Activated CD8-positive, alpha-beta memory T cell treated with anti-CD3 and anti-CD28 coated beads, Interleukin-2, amount 50 U/mL, for 1 hour (primary cell): ENCODE results near the gene PIGS.

Source experiments
- DNase-seq: peaks from one replicate; pipeline ENCODE4 v3.0.0-alpha.2; 2020; ENCODE audit errors: extremely low read depth

The PIGS gene

DNA sequence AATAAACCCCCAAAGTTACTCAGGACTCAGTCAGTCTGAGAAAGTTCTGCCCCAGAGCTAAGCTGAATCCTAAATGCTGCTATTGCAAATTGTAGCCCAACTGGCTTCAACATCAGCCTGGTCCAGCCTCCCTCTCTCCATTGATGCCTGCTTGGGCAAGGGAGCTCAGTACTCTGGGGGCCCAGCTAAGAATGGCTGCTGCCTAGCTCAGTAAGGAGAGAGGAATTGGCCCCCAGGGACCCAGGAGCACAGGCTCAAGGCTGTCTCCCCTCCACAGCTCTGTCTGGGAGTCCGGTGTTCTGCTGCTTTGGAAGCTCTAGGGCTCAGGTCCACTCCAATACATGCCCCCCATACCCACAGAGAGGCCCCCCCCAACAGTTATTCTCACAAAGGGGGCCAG, 20.5 kb downstream of the PIGS start:
- no peak for DNase-seq

DNA sequence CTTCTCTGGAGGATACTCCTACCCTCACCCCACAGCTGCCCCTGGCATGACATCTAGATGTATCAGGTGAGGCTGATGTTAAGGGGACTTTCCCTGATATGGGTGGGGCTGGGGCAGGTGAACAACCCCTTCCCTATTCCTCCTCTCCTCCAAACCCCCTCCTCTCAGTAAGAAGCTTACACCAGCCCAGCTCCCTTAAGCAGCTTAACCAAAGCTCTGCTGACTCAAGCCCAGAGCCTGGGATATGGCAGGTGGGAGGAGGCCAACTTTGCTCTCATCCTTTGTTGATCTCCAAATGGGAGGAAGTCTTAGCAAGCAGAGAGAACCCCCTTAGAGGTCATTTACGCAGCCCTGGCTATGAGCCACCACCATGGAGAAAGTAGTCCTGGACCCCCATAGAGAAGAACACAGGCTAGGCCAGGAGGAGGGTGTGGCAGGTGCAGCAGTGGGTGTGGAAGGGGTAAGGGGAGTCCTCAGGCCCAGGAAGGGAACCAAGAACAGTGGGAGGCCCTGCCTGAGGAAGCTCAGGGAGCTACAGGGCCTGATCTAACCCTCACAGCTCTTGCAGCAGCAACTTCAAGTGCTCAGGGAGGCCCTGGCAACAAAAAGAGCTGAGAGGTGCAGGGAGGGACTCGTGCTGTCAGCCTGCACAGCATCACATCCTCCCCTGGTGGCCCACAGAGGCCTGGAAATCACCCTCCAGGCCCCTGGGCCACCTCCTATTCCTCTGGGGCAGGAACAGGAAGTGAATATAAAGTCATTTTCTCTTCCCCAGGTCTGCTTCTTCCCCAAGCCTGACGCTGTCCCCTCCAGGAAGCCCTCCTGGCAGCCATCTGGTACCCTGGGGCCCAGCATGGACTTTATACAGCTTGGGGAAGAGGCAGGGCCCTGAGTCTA, 21.8 kb downstream of the PIGS start:
- DNase-seq = no peak

DNA sequence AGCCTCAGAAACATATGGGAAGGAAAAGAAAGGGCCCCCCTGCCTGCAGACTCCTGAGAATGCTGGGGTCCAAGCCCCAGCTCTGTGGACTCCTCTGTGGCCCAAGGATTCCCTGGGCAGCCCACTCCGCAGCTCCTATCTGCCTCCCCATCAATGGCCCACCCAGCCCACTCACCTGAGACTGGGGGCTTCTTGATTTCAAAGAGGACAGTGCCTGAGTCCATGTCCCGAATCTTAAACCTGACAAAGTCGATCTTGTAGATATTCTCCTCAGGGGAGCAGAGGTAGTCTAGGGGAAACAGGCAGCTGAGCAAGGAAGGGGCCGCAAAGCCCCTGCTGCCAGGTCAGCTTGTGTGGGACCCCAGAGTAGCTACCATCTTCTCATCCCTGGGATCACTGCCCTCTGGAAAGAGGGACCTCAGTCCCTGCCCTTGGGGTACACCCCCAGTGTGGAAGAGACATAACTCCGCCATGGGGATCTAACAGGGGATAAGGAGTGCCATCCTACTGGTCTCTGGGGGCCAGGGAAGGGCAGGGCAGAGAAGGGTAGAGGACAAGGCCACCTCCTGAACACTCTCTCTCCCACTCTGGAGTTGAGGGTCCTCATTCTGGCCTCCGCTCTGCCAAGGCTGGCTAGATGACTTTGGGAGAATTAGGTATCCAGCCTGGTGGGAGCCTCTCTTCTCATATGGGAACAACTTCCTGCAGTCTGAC, 22.8 kb downstream of the PIGS start:
- no peak for DNase-seq

DNA sequence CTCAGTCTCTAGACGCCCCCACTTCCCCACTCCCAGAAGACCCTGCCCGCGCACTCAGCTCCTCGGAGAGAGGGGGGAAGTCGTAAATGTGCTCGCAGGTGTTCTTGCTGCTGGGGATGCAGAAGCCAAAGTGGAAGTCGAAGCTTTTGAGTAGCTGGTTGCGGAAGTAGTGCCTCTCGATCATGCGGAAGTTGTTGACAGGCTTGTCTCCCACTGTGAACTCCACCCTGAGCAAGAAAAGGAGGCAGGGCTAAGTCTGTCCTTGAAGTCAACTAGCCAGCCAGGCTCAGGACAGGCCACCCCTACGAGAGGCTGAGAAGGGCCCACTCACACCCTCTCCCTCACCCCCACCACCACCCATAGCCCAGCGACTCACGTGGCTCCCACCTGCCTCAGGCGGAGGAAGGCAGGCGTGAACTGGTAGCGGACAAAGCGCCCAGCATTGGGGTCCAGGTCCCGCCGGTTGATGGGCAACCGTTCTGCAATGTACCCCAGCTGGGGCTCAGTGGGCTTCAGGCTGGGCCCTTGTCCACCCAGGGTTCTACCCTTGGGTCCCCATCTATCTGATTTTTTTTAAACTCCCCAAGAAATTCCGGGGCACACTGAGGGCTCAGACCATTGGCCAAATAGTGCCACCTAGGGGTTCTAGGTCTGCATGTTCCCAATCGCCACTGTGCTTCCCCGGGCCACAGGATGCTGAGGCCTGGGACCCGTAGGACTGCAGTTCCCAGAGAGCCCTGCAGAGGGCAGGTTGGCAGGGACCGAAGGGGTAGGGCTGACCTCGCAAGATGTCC, 23.5 kb downstream of the PIGS start:
- DNase-seq = no peak

DNA sequence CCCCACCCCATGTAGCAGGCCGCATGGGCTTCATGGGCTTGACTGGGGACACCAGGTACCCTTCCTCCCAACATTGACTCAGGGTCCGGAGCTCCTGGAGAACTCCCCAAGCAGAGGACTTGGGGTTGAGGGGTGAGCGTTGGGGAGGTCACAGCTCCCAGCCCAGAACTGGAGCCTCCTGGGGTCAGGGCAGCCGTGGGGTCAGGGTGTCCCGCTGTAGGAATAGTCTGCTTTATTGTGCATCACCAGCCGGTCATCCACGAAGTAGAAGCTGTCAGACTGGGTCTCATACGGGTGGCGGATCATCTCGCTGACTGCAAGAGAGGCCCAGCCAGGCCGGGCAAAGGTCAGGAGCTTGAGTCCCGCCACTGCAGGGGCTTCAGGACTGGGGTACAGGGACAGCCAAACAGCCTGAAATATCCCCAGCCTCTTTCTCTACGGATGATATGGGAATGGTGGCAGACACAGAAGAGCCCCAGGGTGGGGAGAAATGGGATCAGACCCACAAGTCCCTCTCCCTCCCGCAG, 24.2 kb downstream of the PIGS start:
- DNase-seq = no peak

DNA sequence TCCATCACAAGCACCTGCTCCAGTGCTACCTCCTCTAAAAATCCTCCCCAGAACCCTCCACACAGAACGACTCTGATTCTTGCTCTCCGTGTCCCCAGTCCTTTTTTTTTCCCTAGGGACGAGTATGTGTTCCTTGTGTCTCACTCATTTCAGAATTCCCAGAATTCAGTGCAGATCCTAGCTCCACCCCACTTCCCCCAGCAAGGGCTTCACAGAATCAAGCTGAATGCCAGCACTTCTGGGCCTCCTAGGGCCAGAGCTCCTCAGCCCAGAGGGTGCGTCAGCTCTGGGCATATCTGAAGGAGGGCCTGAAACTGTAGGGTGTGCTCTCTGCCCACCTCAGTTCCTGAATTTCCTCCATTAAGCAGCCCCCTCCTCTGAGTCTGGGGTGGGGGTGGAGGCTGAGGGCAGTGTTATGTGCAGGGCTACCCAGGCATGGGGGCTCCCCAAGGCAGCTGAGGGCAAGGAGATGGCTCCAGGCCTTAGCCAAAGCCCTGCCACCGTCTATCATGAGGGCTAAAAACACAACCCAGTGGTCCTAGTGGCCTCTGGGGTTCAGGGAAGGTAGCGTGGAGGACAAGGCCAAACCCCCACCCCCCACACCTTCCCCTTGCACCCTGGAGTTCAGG, 25.4 kb downstream of the PIGS start:
- DNase-seq = no peak

DNA sequence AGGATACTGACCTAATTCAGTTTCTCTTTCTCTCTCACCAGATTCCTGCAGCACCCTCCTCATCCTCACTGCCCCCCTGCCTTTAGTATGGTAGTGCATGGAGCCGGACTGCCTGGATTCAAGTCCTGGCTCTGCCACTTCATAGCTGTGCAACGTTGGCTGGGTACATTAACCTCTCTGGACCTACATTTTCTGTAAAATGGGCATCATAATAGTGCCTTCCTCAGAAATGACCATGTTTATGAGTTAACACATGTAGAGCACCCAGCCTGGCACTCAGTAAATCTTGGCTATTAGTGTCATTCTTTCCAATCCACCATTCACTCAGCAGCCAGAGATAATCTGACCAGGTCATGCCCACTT, 26.2 kb downstream of the PIGS start:
- DNase-seq = no peak

DNA sequence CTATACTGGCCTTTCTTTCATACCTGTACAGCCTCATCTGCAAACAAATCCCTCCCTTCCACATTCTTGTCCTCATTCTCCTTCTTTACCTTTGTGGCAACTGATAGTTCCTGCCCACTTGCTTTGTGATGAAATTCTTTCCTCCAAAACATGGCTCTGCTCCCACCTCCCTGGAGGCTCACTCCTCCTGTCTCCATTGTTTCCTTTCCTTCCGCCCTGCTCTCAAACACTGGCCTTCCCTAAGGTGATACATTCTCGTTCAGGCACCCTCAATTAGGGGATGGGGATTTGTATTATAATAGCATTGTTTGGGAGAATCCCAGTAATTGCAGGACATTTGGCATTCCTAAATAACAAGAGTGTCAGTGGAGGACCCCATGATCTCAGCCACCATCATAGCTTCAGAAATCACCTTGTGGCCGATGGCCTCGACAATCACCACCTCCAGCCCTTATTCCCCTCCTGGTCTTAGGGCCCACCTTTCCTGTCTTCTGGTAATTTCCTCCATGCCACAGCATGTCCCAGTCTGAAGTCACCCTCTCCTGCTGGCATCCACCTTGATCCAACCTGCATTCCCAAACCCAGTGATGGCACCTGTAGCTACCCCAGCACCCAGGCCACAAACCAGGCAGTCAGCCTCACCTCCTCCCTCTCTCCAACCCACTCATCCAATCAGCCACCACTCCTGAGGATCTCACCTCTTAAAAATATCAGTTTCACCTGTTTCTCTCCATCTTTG, 26.8 kb downstream of the PIGS start:
- no peak for DNase-seq

DNA sequence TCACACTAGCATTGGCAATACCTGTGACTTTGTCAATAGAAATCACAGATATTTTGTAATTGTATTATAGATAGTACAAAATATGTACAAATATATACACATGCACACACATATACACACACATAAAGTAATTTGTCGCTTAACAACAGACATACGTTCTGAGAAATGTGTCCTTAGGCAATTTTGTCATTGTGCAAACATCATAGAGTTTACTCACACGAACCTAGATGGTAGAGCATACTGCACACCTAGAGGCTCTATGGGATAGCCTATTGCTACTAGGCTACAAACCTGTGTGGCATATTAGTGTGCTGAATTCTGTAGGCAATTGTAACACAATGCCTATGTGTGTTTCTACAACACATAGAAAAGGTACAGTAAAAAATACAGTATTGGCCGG, 29.9 kb downstream of the PIGS start:
- DNase-seq = no peak

DNA sequence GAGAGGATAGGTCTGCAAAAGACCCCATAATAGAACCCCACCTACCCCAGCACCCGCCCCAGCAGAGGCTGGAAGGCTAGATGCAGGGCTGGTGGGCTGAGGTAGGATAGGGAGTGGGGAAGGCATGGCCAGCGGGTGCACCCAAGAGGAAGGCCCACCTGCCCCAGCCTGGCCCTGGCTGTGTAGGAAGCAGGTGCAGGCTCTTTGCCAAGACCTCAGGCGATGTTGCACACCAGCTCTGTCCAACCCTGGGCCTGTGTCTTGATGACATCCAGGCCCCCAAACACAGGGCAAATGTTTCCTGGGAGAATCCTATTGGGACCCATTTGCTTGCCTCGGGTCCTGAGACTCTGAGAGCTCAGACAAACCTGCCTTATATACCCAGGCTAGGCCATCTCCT, 31.1 kb downstream of the PIGS start:
- DNase-seq = no peak

DNA sequence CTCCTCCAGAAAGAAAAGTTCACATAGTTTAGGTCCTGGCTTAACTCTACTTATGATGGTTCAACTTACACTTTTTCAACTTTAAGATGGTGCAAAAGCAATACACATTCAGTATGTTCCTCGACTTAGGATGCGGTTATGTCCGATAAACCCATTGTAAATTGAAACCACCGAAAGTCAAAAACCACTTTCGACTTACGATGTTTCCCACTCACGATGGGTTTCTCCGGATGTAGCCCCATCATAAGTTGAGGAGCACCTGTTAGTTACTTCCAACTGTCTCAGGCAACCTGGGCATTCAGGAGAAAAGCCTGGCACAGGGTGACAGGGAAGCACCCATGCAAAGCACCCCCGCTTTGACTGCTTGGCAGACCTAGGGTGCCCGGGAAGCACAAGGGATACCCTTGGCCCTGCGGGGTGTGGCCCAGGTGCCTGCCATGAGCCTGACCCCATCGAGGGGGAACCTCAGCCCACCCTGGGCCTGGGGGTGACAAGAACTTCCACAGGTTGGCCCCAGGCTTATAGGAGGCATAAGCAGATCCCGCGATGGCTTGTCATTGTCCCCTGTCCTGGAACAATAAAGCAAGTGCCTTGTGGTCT, 32.9 kb downstream of the PIGS start:
- no peak for DNase-seq

DNA sequence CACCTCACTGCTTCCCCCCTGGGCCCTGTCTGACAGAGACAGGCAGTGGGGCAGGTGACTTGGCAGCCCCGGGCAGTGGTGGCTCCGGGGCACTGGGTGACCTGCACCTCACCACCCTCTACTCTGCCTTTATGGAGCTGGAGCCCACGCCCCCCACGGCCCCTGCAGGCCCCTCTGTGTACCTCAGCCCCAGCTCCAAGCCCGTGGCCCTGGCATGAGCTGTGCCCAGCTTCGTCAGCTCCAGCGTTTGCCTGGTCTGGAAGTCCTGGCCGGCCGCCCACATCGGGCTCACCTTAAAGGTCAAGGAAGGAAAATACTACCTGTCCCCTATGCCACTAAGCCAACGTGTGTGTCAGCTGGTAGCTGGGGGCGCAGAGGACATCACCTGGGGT, 34.1 kb downstream of the PIGS start:
- no peak for DNase-seq

DNA sequence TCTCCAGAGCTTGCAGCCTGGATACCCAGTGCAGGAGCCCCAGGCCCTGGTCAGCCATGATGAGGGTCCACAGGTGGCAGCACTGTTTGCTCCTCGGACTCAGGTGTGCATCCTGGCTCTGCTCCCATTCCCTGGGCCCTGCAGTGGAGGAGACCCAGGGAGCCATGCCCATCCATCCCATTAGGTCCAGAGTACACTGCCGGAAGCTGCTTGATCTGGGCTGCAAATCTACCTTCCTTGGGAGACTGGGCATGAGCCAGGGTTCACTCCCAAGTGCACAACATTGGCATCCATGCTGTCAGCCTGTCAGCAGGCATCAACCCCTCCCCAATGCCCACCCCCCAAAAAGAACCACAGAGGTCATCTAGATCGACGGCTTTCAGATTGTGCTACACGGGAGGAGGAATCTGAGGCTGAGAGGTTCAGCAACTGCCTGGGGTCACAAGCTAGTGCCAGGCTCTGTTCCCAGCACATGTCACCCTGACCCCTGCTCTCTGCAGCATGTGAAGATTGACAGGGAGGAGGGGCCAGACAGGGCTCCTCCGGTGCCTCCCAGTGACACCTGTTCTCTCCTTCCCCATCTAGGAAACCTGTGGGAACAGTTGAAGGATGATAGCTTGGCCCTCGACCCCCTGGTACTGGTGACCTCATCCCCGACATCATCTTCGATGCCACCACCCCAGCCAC, 34.6 kb downstream of the PIGS start:
- no peak for DNase-seq

DNA sequence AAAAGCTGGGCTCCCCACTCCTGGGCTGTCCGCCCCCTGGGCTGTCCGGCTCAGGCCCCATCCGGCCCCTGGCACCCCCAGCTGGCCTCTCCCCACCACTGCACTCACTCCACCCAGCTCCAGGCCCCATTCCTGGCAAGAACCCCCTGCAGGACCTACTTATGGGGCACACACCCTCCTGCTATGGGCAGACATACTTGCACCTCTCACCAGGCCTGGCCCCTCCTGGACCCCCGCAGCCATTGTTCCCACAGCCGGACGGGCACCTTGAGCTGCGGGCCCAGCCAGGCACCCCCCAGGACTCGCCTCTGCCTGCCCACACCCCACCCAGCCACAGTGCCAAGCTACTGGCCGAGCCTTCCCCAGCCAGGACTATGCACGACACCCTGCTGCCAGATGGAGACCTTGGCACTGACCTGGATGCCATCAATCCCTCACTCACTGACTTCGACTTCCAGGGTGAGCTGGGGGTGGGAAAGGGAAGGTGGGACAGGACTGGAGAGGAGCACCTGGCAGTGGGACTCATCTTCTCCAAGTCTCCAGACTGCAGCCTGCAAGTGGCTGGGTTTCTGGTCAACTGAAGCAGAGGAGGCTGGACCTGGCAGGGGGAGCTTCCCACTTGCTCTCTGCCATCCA, 36.5 kb downstream of the PIGS start:
- DNase-seq = no peak

DNA sequence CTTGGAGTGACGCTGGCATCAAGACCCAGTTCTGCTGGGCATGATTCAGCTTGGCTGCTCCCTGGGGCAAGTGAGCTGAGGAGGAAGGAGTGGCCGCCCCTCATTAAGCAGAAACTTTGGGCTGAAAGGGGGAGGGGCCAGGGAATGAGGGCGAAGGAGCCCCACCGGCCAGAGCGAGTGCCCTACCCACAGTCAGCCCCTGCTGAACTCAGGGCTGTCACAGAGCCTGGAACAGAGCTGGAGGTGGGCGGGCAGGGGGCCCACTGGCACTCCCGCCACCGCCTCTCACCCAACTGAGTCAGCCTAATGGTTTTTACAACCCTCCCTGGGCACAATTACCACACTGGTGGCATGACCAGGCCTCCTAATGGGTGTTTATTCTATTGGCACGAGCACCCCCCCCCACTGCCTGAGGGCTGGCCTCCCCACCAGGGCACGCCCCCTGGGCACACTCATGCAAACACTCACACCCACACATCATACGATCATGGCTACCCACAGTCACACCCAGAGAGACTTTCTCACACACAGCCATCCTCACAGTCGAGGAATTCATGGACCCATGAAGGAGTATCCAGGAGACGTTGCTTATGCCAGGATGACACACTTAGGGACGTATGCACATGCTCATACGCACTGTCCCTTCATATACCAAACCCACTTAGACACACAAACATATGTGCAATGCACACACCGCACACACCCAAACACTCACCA, 38.1 kb downstream of the PIGS start:
- no peak for DNase-seq

DNA sequence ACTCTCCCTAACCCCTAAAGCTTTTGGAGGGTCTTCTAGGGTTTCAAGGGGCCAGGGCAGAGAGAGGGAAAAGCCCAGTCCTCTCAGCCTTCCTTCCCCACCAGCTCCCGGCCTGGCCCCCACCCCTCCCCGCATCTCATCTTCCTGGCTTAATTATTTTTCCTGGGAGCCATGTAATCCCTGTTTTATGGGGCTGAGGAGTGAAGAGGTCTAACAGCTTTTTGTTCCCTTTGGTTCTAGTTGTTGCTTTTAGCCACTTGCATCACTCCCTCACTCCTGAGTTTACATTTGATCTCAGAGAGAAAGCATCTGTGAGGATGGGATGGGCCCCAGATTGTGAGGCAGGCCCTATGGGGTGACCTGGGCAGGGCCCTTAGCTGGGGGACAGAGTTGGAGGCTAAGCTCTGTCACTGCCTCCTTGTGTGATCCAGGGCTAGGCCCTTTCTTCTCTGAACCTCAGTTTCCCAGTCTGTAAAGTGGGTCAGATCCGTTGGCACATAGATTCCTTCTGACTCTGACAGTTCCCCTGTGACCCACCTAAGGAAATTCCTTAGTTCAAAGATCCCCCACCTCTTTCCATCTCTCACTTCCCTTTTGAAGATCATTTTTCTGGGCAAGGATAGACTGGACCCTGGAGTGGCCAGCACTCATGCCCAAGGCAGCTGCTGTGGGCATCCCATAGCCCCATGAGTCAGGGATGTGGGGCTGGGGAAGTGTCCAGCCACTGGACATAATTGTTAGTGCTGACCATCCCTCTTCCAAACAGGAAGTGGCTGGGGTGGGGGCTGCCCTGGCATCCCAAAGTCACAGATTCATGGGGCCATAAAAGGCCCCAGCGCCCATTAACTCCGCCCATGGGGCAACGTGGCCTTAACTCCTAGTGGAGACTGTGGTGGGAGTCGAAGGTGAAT, 39.0 kb downstream of the PIGS start:
- no peak for DNase-seq

DNA sequence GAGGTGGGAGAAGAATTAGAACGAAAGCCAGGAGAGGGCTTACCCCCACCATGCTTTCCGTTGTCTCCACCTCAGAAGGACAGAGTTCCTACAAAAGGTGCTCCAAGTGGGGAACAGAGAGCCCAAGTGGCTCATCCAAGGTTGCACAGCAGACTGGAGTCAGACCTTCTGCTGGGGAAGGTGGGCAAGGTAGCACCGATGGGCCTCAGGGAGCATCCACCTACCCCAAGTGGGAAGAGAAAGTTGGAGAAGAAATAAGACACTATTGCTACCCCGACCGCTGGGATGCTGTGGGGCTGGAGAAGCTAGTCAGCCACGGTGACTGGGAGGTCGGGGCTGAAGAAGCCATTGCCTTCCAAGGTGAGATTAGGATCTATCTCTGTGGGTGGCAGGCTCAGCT, 40.4 kb downstream of the PIGS start:
- DNase-seq = no peak

DNA sequence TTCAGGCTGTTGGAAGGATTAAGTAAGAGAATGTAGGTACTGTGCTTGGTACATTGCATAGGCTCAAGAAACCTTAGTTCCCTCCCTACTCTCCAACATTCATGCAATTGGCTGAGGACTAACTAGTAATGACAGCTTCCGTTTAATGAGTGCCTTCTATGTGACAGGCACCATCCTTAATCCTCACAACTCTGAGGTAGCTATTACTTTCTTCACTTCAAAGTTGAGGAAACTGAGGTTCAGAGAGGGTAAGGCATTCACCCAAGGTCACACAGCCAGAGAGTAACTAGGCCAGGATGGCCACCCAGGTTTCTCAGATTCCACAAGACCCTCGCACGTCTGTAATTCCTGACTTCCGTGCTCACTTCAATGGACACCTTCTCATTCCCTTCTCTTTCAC, 41.1 kb downstream of the PIGS start:
- no peak for DNase-seq
